Measurements from ENCODE around the gene FAM25G.
"Not testable (repeated sequence)": the region's sequence is repeated elsewhere in the genome, so short reads cannot be mapped to it uniquely, and the experiment has no call there.

FAM25G gene

GRCh38 chr10:47462577-47463358, 28.7 kb downstream of the FAM25G start:
- not testable (repeated sequence) for DNase-seq

- not testable (repeated sequence) for DNase-seq
These were observed 30.2 kb downstream of the FAM25G start for GRCh38 chr10:47461261-47461687.

- DNase-seq, result no peak
These were observed 32.9 kb downstream of the FAM25G start for GRCh38 chr10:47458466-47459154.

GRCh38 chr10:47457826-47458225, 33.7 kb downstream of the FAM25G start:
- no peak for DNase-seq

- no peak for DNase-seq
These were observed 34.0 kb downstream of the FAM25G start for GRCh38 chr10:47457528-47457820.

GRCh38 chr10:47456794-47457527, 34.5 kb downstream of the FAM25G start:
- no peak for DNase-seq

- DNase-seq, result no peak
These were observed 35.3 kb downstream of the FAM25G start for GRCh38 chr10:47456079-47456785.

- not testable (repeated sequence) for DNase-seq
These were observed 36.0 kb downstream of the FAM25G start for GRCh38 chr10:47455350-47456078.

- no peak for DNase-seq
These were observed 36.8 kb downstream of the FAM25G start for GRCh38 chr10:47454780-47455058.

GRCh38 chr10:47454008-47454779, 37.3 kb downstream of the FAM25G start:
- no peak for DNase-seq

GRCh38 chr10:47453141-47454007, 38.1 kb downstream of the FAM25G start:
- no peak for DNase-seq

- DNase-seq, result no peak
These were observed 38.9 kb downstream of the FAM25G start for GRCh38 chr10:47452495-47453140.

GRCh38 chr10:47451998-47452494, 39.5 kb downstream of the FAM25G start:
- DNase-seq, result no peak

GRCh38 chr10:47451273-47451997, 40.1 kb downstream of the FAM25G start:
- no peak for DNase-seq

- DNase-seq, result no peak
These were observed 41.1 kb downstream of the FAM25G start for GRCh38 chr10:47450442-47450841.

GRCh38 chr10:47449979-47450378, 41.5 kb downstream of the FAM25G start:
- no peak for DNase-seq

- DNase-seq, result no peak
These were observed 42.2 kb downstream of the FAM25G start for GRCh38 chr10:47449102-47449978.

- no peak for DNase-seq
These were observed 43.8 kb downstream of the FAM25G start for GRCh38 chr10:47447705-47448104.
